GM19324 (cell line): Measurements from ENCODE around the gene CD151.

Experiments used
- ATAC-seq: cut with Tn5 transposase; IDR thresholded peaks from one replicate; pipeline ENCODE4 v1.9.1; 2021; ENCODE audit warnings: mild to moderate bottlenecking, moderate library complexity; ENCODE audit not compliant: unreplicated experiment, low FRiP score

The CD151 gene

GRCh38 chr11:841981-842369, 9.2 kb downstream of the CD151 start:
- peak; percentile 16 for ATAC-seq

- peak; percentile 71 for ATAC-seq
These were observed 9.7 kb downstream of the CD151 start, which contains the start of the genes POLR2L and TSPAN4 for GRCh38 chr11:842370-843002. POLR2L (minus strand) TSS chr11:842529; CDS start chr11:842508, 21 bp downstream. TSPAN4 (plus strand) TSS chr11:842852; CDS start chr11:850305, 7,453 bp downstream.

DNA sequence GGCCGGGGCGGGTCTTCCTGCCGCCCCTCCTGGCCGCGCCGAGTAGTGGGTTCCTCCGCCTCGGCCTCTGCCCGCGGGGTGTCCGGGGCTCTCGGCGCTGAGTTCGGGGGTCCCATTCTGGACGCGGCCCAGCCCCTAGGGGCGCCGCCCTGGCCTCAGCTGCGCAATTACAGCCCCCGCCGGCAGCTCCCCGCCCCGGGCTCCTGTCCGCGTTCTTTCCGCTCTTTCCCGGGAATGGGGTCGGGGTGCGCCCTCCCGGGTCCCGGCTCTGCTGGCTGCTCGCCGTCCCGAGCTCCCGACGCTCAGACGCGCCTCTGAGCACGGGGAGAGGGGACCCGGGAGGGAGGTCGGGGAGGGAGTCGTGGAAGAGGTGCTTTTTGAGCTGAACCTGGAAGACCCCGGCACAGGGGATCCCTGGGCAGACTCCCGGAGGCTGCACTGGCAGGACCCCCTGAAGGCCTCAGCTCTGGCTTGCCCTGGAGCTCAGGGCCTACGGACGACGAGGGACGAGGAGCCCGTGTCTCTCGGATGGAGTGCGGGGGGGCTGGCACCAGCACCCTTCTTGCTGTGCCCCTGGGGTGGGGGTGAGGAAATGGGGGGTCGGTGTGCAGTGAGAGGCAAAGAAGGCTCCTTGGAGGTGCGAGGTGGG, 10.5 kb downstream of the CD151 start:
- ATAC-seq = peak; percentile 5

GRCh38 chr11:843818-844692, 11.3 kb downstream of the CD151 start:
- ATAC-seq = no peak

GRCh38 chr11:844693-845644, 12.2 kb downstream of the CD151 start:
- ATAC-seq = no peak

GRCh38 chr11:845872-846495, 13.2 kb downstream of the CD151 start:
- ATAC-seq = no peak

GRCh38 chr11:846496-847098, 13.8 kb downstream of the CD151 start:
- ATAC-seq = no peak

- no peak for ATAC-seq
These were observed 15.1 kb downstream of the CD151 start for GRCh38 chr11:847876-848275.

DNA sequence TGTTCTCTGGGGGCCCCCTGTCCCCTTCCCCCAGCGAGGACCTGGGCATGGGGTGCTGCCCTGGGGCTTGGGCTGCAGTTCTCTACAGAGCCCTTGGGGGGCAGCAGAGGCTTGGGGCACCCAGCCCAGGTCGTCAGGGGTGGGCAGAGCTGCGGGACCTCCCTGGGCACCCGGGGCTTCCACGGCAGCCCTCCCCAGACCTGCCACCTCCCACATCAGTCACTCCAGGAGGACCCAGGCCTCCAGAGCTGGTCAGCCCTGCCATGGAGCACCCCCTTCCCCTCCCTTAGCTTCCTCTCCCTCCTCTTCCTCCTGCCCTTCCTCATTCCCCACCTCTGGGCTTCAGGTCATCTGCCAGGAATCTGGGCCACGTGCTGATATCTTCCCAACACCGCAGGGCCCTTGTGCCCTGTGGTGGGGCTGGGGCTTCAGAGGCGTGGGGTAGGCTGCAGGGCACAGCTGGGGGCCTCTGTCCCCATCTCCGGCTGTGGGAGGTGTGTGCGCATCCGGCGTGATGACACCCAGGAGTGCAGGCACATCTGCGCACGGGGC, 15.7 kb downstream of the CD151 start:
- no peak for ATAC-seq

GRCh38 chr11:849104-849824, 16.5 kb downstream of the CD151 start:
- ATAC-seq = no peak

DNA sequence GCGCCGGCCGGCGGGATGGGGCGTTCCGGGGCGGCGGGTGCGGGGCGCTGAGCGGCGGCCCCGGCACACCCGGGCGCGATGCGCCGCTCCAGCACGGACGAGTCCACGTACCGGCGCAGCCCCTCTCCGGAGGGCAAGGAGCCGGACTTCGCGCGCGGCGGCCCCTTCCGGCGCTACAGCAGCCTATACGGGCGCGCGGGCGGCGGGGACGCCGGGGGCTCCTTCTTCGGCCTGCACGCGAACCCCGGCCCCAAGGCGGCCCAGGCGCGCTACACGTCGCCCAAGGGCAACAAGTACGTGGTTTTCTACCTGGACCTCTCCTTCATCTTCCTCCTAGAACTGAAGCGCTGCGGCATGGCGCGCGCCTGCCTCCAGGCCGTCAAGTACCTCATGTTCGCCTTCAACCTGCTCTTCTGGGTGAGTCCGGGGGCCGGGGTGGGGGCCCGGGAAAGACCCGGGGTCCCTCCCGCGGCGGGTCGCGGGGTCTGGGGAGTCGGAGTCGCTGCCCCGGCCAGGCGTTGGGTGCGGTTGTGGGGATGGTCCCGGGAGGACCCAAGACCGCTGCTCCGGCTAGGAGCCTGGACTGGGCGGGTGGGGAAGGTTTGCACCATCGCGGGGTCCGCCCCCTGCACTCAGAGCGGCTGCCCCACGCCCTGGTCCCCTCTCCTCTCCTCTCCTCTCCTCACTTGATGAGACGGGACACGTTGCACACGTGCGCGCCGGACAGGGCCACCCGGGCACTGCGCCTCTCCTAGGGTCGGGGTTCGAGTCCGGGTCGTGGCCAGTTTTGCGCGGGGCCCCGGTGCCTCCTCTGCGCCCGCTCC, 17.4 kb downstream of the CD151 start:
- no peak for ATAC-seq

DNA sequence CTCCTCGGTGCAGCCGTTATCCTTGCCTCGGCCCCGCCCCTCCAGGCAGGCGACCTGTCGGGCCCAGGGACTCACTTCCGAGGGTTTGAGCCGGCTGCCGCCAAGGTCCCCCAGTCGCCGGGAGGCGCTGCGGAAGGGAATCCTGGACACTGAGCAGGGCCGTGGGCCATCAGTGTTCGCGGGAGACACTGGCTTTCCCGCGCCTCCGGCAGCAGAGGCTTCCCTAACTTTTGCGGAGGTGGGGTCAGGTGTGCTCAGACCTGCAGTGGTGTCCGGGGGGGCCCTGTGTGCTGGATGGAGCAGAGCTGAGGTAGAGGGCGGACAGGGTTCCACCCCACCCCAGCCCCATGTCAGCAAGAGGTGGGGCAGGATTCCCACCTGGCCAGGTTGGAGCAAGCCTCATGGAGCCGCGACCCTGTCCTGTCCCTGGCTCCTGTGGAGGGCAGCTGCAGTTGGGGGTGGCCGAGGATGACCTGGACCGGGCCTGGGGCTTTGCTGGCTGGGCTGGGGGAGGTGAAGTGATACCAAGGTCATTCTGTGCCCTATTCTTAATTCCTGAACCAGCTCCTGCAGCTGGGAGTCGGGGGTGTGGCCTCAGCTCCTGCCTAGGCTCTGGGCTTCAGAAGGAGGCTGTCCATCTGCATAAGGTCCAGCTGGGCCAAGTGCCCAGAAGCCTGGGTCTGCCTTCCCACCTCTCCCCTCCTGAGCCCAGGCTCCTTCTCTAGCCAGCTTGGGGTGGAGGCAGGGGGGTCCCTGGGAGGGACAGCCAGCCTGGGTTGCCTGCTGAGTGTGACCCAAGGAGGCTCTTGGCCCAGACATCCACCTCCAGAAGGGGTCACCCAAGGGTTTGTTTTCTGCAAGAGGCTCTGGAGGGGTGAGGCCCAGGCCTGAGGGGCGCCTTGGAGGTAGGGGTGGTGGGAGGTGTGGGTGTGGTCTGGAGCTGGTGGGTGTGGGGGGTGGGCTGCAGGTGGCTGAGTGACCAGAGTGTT, 18.3 kb downstream of the CD151 start:
- ATAC-seq = no peak

GRCh38 chr11:852762-853161, 20.0 kb downstream of the CD151 start:
- ATAC-seq = no peak

DNA sequence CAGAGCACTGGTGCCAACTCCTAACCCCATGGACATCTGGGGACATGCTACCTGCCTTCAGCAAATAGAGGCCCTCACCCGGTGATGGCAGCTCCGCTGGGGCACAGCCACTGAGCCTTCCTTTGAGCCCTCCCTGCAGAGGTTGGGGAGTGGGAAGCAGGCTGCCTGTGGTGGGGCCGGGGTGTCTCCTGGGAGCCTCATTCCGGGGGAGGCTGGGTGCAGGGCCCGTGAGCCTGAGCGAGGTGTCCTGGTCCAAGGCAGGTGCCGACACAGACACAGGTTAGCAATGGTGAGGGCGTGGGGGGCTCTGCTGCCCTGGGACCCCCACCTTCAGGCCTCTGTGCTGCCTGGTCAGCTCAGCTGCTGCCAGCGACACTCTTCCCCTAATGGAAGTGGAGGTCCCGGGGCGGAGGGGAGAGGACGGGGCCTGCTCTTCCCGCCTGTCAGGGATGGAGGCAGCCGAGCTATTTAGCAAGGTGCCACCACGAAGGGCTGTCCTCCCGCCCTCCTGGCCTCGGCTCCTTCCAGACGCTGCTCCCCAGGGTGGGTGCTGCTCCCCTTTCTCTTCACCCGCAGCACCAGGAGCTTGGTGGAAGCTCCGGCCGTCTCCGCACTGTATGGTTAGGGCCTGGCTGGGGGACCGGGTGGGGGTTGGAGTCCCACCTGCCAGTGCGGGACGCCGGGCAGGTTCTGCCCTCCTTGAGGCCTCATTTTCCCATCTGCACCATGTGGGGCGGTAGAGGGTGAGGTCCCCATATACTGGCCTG, 21.1 kb downstream of the CD151 start:
- ATAC-seq = no peak

DNA sequence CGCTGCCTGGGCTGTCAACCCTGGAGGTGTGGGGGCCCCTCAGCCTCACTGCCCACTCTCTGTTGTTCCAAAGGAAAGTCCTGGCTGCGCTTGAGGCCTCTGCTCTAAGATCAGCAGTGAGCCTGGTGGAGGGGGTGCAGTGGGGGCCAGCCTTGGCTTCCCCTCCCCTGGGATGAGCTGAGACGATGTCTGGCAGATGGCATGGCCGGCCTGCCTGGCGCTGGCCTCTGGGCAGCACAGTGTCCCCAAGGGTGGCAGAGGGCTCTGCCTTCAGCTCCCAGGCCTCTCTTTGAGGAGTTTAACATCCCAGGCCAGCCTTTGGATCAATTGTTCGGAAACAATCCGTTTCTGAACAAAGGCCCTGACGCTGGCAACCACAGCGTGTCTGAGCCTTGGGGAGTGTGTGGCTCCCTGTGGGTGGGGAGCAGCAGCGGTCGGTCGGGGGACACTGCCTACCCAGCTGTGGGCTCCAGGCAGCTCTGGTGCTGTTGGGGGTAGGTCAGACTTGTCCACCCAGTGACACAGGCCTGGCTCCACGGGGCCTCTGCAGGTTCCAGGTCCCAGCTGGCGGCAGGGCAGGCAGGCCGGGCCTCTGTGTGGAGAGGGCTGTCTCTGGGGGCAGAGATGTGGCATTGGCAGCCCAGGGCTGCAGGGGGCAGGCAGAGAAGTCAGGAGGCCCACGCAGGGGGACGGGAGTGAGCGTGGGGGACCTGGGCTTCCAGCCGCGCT, 22.0 kb downstream of the CD151 start:
- no peak for ATAC-seq
